GM21576 (cell line): Measurements from ENCODE around the gene GPR87.

Source experiments
- ATAC-seq: cut with Tn5 transposase; IDR thresholded peaks from one replicate; pipeline ENCODE4 v1.9.1; 2021; ENCODE audit warnings: mild to moderate bottlenecking, moderate library complexity; ENCODE audit not compliant: unreplicated experiment

GPR87 gene, protein sequence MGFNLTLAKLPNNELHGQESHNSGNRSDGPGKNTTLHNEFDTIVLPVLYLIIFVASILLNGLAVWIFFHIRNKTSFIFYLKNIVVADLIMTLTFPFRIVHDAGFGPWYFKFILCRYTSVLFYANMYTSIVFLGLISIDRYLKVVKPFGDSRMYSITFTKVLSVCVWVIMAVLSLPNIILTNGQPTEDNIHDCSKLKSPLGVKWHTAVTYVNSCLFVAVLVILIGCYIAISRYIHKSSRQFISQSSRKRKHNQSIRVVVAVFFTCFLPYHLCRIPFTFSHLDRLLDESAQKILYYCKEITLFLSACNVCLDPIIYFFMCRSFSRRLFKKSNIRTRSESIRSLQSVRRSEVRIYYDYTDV

DNA sequence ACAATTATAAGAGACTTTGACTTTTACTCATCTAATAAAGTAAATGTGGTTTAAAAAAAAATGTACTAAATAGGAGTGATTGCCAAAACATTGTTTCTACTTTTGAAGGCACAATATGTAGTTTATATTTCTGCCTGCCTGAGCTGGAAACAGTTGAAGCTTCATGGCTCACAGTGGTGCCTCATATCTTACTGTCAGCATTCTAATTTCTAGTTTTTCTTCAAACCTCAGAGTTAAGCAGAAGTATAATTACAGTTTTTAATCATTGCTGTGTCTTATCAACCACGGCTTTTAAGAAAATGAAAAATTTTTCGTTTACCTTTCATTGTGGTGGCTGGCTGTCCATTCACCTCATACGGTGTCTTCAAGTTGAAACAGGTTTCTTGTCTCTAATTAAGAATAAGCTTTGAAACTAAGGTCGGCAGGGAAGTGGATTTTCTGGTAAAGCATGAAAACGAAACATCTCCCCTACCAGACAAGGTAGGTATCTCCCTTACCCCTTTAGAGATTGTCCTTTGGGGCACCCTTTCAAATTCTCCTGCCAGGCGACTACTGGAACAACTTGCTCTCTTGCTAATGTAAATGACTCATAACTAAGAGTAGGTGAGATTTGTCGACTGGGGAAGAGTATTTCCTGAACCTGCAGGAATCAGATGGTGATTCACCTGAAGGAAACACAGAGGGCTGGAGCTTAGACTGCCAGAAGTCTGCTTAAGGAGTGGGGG, at the start of gene GPR87:
TSS of gene GPR87 (minus strand) at position 554 of the 725 bp plus-strand sequence. CDS start 16,720 bp downstream, outside the sequence.
- ATAC-seq: no peak

DNA sequence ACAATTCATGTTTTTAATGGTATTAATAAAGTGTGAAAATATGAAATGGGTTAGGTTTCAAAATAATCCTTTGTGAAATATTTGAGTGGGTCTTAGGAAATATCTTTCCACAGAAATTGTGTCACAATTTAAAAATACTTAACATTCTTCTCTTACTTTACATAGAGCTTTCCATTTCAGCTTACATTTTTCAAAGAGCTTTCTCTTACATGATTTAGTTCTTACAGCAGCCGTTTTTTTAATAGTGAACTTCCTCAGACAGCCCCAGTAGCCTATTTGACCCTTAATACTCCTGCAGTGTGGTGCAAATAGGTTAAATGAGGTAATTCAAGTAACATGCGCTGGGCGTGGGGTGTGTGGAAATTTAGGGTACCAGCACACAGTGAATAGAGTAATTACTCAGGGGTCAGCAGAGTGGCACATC, 46.1 kb upstream of the GPR87 start:
- ATAC-seq: no peak

DNA sequence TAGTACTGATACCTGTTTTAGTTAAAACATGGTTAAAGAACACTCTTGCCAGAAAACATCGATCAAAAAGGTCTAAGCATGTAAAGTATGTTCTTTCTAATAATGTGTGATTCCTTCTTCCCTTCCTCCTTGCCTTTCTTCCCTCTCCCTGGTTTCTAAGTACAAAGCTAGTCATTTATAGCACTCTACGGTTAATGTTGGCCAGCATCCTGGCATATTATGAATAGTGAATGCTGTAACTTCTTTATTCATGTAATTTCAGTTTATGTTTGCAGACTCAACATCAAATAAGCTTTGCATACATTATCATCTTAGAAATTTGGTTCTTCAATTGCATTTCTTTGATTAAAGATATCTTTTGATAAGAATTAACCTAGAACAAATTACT, 40.8 kb upstream of the GPR87 start:
- no peak for ATAC-seq

DNA sequence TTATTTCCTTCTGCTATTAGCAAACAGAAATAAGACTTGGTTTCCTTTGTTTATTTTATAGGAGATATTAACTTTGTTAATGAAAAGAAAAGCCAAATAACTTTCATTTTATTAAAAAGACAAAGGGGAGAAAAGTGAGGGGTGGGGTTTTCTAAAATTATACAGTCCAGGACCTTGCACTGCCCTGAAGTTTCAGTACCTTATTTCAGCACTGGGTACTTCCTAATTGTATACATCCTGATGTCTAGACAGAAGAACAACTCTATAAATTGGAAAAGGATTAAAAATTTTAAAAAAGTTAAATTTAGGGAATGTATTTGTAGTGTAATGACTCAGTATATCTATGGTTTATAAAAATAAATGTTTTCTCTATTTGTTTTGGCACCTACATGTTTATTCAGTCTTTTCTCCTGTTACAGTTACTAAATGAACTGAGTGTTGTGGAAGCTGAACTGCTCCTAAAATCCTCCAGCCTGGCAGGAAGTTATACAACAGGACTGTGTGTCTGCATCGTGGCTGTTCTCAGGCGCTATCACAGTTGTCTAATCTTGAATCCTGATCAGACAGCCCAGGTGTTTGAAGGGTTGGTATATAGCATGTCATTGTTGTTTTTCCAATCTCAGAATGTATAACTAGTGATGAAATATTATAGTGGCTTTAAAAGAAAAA, 40.3 kb upstream of the GPR87 start:
- no peak for ATAC-seq

DNA sequence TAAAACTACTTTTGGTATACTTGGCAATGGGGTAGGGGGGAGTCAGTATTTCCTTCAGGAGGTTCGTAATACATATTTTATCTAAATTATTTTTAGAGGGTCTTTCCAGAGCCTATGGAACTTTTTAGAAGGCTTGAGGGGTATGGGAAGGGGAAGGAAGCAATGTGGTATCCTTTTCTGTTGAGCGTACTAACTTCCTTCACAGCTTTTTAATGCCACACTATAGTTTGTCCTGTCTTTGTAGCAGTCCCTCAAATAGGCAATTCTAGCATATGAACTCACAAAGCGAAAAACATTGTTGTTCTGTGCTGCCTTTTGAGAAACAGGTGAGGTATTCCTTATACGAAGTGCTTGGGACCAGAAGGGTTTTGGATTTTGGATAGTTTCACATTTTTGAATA, 35.0 kb upstream of the GPR87 start:
- ATAC-seq: peak; percentile 31

DNA sequence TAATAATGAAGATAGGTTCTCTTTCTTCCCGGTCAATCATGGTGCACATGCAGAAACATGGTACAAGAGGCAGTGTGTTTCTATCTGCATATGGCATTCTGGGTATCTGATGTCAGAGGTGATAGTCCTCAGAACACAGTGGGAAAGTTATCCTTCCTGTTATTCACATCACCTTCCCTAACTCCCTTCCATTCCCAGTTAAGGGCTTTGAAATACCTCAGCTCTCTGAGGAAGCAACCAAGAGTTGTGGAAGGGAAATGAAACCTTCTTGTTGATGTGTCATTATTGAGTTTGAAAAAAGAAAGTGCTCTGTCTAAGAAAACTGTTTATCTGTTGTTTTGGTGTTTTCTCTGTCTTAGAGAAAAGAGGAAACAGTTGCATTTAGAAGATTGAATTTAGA, 34.6 kb upstream of the GPR87 start:
- peak; percentile 93 for ATAC-seq

DNA sequence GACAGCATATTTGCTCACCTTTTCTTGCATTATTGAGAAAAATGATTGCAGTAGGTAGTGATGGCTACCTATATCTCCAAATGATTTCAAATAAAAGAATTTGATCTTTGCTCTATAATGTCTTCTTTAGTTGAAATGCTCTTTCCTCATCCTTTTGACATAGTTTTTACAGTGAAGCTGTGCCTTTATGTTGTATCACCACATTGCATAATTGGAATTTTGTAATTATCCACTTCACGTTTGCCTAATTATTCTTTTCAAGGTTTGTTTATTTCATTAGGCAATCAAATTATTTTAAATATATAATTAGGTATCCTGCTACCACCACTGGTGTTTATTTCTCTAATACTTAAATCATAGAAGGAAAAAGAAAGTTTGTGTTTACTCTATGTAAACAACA, 34.0 kb upstream of the GPR87 start:
- no peak for ATAC-seq

DNA sequence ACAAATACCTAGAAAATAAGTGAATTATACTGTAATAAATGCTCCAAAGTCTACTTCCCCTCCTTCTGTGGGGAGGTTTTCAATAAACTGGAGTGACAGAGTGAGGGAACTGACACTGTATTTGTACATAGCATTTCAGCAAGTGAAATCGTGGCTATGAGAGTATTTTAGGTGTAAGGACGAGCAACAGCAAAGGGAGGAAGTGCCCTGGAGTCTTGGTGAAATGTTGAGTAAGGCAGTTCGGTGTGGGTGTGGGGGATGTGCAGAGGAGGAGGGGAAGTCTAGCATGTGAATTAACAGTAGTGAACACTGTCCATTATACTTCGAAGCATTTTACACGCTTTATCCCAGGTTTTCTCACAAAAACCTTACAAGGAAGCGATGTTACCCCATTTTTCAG, 30.8 kb upstream of the GPR87 start:
- no peak for ATAC-seq

DNA sequence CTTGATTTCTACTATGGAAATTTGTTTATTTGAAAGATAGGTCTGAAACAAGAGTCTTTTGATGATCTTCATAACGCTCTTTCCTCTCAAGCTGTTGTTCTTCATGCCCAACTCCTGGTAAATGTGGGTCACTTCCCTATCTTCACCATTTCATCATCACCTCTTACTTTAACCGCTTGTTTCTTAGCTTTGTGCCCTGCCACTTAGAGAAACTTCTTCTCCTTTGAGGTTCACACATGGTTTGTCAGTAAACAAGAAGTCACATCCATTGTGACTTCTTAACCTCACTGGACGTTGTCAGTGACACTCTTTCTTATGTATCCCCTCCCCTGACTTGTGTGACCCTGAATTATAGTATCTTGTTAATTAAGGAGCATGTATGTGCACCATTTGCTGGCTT, 29.7 kb upstream of the GPR87 start:
- ATAC-seq: no peak

DNA sequence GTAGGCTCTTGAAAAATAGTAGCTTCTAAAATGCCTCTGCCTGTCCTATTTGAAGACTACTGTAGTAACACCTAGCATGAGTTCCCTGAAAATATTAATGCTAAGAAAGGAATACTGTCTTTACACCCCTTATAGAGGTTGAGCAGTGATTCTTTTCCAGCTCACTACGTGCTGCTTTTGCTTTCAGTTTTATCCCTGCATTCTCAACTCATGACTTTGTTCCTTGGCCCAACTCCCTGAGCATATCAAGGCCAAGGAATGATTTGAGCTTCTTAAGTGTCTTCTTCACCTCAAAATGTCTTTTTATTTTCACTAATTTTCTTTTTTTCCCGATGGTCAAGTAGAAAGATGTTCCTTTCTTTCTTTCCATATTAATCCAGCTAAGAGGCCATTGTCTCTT, 29.2 kb upstream of the GPR87 start:
- no peak for ATAC-seq

DNA sequence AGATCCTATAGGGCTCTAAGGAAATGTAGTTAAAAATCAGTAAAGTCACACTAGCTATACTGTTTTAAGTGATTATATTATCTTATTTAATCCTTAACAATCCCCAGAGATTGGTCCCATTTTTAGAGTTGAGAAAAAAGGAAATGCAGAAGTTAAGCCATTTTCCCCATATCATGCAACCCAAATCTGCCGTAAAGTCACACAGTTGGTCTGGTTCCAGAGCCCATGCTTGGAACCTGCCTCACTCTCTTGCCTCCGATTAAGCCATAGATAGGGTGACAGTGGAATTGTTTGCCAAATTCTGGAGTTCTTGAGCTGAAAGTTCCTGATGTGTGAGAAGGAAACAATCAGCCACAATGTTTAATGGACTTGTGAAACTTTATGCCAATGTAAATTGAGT, 15.1 kb upstream of the GPR87 start:
- ATAC-seq: no peak

DNA sequence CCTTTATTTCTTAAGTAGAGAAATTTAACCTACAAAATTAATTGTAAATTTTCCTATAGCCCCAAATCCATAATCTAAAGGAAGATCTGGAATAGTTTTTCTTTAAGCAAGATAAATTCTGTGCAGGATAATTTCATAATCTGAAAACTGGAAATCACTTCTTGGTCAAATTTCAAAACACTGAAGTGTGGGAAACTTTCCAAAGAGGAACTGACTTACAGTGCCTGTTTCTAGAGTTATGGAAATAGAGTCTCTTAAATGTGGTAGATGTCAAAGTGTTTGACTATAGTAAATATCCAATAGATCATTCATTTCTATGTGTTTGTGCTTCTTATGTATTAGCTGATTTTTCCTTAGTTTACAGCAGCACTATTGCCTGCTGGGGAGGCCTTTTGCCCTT, 14.3 kb upstream of the GPR87 start:
- no peak for ATAC-seq

DNA sequence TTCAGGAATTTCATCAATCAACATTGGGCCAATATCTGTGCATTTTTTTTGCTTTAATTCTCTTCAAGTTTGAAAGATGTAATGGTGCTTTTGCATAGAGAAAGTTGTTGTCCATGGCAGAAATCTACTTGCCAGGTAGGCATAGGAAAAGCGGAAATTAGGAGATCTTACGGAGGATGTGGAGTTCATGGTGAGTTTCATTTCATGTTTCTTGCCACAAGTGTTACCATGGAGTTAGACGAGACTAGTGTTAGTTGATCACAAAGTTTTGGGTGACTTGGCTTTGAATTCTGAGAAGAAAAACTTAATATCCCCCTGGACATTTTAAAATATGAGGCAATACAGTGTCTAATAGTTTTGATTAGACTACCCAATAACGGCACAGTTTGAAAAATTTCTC, 13.8 kb upstream of the GPR87 start:
- ATAC-seq: no peak

DNA sequence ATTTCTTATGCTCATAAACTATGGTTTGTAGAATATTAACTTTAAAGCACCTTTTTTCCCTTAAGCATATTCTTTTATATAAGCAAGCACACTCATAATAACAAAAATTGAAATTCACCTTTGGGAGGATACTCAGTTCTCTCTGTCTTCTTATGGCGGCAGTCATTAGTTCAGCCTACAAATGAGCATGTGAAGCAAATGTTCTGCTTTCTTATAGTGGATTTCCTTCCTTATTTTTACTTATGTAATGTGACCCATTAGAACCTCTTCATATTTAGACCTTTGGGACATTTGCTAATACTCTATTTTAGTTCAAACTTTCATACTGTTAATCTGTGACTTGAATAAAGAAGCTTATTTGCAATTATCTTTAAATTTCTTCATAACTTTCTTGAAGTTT, 12.7 kb upstream of the GPR87 start, which contains the start of gene P2RY13:
TSS of gene P2RY13 (minus strand) at position 187 of the 400 bp plus-strand sequence. CDS start at position 166, 21 bp downstream.
- no peak for ATAC-seq

DNA sequence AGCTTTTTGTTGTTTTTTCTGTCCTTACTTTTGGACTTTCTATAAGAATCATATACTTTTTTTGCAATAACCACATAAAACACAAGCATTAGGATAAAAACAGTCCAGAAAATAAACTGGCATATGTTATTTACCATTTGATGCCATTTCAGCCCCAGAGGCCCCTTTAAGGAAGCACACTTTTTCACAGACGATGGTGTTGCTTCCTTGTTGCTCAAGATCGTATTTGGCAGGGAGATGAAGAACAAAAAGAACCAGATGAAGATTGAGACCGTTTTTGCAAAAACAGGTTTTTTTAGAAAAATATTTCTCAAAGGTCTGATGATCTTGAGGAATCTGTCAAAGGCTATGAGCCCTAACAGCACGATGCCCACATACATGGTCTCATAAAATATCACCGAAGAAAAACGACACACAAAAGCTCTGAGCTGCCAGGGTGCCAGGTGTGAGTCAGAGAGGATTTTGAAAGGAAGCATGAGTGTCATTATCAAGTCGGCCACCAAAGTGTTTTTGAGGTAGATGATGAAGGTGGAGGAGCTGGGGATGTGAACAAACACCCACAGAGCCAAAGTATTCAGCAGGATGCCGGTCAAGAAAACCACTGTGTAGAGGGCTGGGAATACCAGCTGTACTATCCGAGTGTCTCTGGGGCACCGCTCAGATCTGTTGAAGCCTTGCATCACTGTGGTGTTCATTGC, 11.8 kb upstream of the GPR87 start:
- no peak for ATAC-seq

DNA sequence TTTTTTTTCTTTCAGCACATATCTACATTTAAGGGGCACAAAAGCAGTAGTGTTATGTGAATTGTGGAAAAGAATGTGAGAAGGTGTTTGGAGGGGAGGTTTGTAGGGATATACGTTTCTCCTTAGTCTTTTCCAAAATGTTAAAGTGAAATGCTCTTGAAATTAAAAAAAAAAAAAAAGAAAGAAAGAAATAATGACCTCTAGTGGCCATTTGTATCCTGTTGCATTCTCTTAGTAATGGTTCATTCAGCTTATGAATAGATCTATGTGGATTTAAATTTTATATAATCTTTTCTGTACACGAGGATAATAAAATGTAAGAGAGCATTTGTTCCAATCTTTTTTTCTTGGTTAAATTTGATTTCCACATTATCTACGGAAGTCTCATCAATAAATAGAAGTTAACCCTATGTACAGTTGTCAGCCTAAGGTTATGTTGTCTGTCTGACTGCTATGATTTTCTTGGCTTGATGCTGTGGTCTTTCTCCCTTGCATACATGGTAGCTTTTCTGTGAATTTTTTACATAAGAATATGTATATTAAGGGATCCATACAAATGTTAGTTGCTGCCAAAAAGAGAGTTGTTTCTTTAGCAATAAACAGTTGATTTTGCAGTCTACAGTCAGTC, 11.1 kb upstream of the GPR87 start:
- no peak for ATAC-seq

DNA sequence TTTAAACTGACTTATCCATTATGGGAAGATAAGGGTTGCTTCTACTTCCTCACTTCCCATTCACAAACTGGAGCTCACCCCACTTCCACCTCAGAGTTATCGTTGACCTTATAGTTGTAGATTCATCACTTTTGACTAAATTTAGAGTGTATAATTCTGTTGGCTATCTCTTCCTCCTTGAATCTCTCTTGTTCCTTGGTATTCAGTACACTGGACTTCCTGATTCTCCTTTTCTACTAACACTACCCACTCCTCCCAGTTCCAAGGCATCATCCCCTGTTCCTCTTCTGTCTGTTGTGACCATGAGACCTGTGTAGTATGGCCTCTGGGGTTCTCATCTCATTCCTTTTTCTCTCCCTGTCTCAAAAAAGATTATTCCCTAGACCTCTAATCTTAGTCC, 5.9 kb upstream of the GPR87 start:
- ATAC-seq: no peak

DNA sequence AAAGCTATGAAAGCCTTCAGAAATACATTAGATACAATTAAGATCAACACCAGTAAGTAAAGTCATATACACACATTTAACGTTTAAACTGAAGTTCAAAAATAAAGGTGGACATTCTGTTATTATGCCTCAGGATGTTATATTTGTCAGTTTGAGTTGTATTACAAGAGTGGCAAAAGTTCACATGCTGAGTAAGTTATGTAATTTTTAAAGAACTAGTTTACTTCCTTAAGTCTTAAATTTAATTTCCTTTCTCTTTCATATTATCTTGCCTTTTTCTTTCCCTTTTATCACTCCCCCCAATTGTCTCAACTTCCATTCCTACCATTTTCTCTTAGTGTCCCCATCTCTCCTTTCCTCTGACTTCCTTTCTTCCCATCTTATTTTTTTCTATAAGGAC, 4.9 kb upstream of the GPR87 start:
- no peak for ATAC-seq

DNA sequence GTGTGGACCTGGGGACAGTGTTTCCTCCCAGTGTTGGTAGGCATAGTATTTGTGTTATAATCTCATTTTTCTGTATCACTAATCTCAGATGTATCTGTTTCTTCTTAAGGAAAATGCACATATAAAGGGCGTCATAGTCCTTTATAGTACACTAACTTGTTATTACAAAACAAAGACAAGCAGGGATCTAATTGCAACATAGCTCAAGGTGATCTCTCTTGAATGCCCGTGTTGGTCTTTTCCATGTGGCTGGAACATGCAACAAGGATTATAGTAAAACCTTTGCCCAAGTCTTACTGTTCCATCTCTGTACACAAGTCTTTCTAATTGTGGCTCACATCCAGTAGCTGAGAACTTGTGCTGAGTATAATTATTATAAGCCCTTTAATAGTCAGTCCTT, 3.5 kb upstream of the GPR87 start:
- ATAC-seq: no peak

DNA sequence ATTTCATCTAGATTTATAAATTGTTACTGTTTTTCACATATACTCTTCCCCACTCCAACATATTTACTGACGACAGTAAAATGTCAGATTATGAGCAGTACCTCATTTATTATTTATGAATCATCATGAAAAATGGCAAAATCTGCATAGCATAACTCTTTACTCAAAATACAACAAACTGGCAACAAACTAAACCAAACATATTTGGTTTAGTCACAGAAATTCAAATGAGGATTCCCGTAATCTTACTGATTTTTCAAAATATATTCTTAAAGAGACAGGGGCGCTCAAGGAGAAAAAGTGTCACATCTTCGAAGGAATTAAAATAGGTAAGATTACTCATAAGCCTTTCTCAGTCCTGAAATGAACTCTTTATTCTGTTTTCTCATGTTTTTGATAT, 3.0 kb upstream of the GPR87 start:
- no peak for ATAC-seq

DNA sequence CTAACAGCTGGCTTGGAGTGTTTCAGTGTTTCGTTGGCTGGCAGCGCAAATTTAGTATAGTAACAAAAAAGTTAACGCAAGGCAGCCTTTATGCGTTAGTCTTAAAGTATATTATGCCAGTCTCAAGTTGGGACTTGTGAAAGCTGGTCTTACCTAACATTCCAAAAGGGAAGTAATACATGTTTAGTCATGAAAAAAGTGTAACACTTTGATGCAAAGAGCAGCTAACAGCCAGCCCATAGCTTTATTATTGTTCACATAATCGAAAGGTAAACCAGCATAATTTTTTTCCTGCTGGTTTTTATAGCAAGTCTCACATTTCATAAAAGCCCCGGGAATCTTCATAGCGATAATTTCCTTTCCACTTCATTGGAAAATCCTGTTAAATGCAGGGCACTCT, 2.4 kb upstream of the GPR87 start:
- ATAC-seq: no peak
